GM13977 (cell line): ENCODE measurements around the gene CERS1.

ENCODE experiments used
- DNase-seq: peaks from one replicate; pipeline ENCODE4 v3.0.0; 2012; ENCODE audit warnings: low spot score
- CTCF ChIP-seq: IDR thresholded peaks from 2 replicates; pipeline ENCODE4 v1.5.1; 2012; ENCODE audit warnings: mild to moderate bottlenecking, control low read depth; ENCODE audit not compliant: insufficient read depth; ENCODE audit errors: extremely low read depth, missing control alignments
- in situ Hi-C: fragments of 300-500 bp; cut with MboI; formaldehyde crosslinking; loops from one replicate; pipeline ENCODE4 v1.12.0; 2022; ENCODE audit warnings: low sequenced_read_pairs, low pct_unique_long_range_greater_than_20kb, mixed read lengths, inconsistent platforms; ENCODE audit not compliant: unreplicated experiment

CERS1 gene

GRCh38 chr19:18869781-18870530 is 26.0 kb downstream of the CERS1 start:
- no peak for TF ChIP-seq CTCF
- in situ Hi-C loops: no loop called here
- DNase-seq: peak; percentile 53

DNA sequence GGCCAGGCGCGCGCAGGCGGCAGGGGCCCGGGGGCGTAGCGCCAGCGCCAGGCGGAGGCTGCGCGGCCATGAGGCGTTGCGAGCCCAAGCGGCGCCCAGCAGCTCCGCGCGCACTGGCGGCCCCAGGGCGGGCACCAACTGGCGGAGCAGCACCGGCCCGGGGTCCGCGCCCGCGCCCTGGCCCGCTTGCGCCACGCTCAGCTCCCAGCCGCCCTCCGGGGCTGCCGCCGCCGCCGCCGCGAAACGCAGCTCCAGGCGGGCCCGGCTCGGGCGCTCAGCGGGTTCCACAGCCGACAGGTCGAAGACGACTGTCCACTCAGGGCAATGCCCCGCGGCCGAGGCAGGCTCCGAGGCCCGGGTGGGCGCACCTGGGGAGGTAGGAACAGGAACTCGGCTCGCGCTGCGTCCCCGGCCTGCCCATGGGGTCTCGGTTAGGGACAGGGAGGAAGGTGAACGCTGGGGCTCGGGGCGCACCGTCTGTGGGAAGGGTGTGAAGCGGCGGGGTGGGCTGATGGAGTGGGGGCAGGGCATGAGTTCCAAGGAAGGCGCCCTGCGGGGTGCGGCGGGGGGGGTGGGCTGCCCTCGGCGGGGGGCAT is 26.8 kb downstream of the CERS1 start:
- in situ Hi-C loops: no loop called here
- TF ChIP-seq CTCF: no peak
- peak; percentile 44 for DNase-seq

- TF ChIP-seq CTCF: no peak
- in situ Hi-C loops: no loop called here
- no peak for DNase-seq
Measured at GRCh38 chr19:18868380-18869022, 27.5 kb downstream of the CERS1 start.

- no peak for TF ChIP-seq CTCF
- in situ Hi-C loops: no loop called here
- no peak for DNase-seq
Measured at GRCh38 chr19:18867751-18868150, 28.2 kb downstream of the CERS1 start.

DNA sequence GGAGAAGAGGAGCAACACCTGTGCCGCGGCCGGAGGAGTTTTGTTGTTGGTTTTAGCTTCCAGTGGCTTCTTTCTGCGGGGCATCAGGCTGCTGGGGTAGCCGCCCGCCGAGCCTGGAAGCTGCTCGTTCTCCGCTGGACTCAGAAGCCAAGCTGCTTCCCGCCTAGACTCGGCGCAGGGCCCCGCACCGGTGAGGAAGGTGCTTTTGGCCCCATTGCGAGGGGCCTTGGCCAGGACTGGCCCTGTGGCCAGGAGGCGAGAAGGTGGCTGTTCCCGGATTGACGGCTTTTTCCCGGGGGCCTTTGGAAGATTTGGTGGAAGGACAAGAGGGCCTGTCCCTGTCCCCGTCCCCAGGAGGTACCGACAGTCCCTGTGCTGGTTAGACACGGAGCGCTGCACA is 28.8 kb downstream of the CERS1 start:
- in situ Hi-C loops: no loop called here
- no peak for TF ChIP-seq CTCF
- DNase-seq: no peak

DNA sequence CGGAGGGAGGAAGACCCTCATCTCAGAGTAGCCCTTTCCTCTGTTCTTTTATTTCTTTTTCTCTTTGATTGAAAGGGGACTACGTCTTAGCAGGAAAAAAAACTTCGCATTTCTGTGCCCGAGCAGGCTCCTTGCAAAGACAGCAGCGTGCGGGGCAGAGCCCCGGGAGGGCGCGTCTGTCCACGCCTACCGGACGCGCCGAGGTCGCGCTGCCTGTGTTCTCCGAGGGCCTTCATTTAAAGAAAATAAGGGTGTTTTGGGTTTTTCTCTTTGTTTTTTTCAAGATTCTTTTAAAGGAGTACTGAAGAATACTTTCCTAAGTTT is 29.2 kb downstream of the CERS1 start:
- TF ChIP-seq CTCF: no peak
- DNase-seq: no peak
- in situ Hi-C loops: no loop called here
